Activated naive CD4-positive, alpha-beta T cell treated with anti-CD3 and anti-CD28 coated beads, Interleukin-2, amount 50 U/mL, for 72 hours (primary cell): ENCODE measurements around the gene COQ8A. TPM values are rescaled to one million over a fixed set of nuclear protein-coding genes. Genes with fewer than 3 reads are reported as not detected.
A peak's percentile ranks its signal among the peaks of the same experiment; 100 is the strongest.

Experiments
- ATAC-seq, 2 donors: fragments of 150-1000 bp; cut with Tn5 transposase; 2 replicates each; pipeline ENCODE4 v1.10.0; 2021; ENCODE audit warnings: mild to moderate bottlenecking in 2 of 2, moderate library complexity in 2 of 2
- DNase-seq, 2 donors: peaks; one replicate each; pipeline ENCODE4 v3.0.0; 2021 to 2022; ENCODE audit warnings: low spot score in 2 of 2
- H3K27ac Mint-ChIP-seq, 2 donors: one replicate each; pipeline ENCODE4 v1.8.0; 2022; ENCODE audit warnings: mild to moderate bottlenecking in 2 of 2, mixed read lengths in 2 of 2
- H3K36me3 Mint-ChIP-seq, 2 donors: one replicate each; pipeline ENCODE4 v1.8.0; 2022; ENCODE audit warnings: mixed read lengths in 2 of 2
- H3K9me3 Mint-ChIP-seq, 2 donors: one replicate each; pipeline ENCODE4 v1.8.0; 2022; ENCODE audit warnings: mixed read lengths in 2 of 2
- total RNA-seq, 2 donors: library from RNA; stranded (reverse); gene quantifications; one replicate each; pipeline ENCODE4 v1.2.3, GENCODE V29; 2022

COQ8A gene
- total RNA-seq, 2 donors from 2014 or later, result 20.5 to 28.1 TPM

DNA sequence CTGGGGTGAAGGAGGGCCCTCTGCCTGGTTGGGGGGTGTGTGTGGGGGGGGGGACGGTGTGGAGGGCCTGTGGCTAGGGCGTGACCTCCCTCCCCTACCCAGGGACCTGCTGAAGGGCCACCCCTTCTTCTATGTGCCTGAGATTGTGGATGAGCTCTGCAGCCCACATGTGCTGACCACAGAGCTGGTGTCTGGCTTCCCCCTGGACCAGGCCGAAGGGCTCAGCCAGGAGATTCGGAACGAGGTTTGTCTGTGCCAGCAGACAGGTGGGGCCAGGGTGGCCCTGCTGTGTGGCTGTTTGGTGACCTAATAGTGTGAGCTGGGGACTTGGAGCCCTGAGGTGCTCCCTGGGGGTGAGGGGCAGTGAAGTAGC, 43.9 kb downstream of the COQ8A start:
- DNase-seq, result no peak
- no peak for ATAC-seq
- Mint-ChIP-seq H3K27ac (peak overlapping the region; percentile 61 to 72), H3K36me3 (peaks cover 5 to 8% of the 10 kb centered on the region in 2 donors), H3K9me3 (no peaks in the 10 kb centered on the region)

DNA sequence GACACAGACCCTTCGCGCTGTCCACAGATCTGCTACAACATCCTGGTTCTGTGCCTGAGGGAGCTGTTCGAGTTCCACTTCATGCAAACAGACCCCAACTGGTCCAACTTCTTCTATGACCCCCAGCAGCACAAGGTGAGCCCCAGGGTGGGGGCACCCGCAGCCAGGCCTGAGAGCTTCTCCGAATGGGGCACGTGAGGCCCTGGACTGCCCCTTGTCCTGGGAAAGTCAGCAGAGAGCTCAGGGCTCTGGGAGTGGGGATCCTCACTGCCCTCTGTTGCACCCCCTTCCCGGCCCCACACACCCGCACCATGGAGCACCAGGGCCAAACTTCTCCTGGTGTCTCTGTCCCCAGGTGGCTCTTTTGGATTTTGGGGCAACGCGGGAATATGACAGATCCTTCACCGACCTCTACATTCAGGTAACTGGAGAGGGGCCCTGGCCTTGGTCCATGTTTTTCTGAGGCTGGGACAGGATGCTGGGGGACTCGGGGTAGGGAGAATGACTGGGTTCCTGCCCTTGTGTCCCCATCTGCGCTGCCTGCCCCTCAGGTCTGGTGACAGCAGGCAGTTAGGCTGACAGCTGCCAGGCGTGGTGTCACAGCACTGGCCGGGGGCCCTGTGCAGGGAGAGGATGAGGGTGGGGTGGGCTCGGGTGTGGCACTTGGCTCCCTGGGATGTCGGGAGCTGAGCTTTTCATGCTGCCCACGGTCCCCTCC, 44.6 kb downstream of the COQ8A start:
- H3K9me3 Mint-ChIP-seq, result no peaks in the 10 kb centered on the region
- DNase-seq, result no peak
- H3K27ac Mint-ChIP-seq, result peak overlapping the region in 1 of 2 donors; percentile 61
- H3K36me3 Mint-ChIP-seq, result peaks cover 5 to 8% of the 10 kb centered on the region in 2 donors
- ATAC-seq, result no peak

DNA sequence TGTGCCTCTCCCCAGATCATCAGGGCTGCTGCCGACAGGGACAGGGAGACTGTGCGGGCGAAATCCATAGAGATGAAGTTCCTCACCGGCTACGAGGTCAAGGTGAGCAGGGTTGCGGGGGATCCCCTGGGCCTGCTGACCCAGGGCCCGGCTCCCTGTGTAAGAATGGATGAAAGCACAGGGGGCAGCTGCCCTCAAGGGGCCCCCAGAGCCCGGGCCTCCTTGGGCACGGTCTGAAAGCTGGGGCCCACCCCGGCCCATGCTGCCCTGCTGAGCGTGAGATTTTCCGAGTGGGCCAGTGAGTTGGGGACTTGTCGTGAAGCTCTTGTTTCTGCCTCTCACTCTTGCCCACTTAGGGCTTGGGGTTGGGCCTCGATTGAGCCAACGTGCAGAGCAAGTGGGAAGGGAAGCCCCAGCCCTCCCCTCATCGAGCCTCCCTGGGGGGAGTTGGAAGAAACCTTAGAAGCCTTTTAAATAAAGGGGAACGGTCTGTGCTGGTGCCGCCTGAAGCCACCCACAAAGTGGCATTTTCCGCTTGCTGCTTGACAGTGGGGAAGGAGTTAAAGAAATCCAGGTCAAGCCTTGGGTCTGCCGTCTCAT, 45.2 kb downstream of the COQ8A start:
- DNase-seq (no peak), ATAC-seq (no peak)
- no peak overlapping the region for H3K27ac Mint-ChIP-seq
- H3K36me3 Mint-ChIP-seq, result peaks cover 5 to 8% of the 10 kb centered on the region in 2 donors
- H3K9me3 Mint-ChIP-seq, result no peaks in the 10 kb centered on the region

DNA sequence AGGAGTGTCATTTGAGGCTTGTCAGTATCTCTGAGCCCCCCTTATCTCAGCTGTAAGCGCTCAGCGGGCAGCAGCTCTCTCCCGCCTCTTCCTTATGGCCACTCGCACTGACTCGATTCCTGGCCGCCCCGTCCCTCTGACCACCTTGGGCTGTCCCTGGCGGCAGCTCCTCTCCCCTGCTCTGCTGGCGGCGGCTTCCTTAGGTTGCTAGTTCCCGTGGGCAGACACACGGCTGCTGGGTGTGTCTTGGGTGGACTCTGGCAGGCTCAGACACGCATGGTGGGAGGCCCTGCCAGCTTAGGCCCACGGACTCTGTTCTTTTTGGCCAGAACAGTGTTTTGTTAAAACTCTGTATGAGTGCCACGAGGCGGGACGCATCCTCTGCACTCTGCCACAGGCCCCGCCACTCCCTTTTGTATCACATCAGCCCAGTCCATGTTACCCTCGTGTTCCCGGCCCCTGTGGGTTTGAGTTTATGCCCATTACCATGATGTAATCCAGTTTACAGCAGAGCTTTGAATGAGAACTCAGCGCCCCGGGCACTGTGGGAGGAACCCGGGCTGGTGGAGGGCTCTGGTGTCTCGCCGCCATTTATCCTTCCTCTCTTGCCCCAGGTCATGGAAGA, 45.9 kb downstream of the COQ8A start:
- Mint-ChIP-seq H3K9me3 (no peaks in the 10 kb centered on the region), H3K27ac (peak overlapping the region; percentile 15 to 81), H3K36me3 (peaks cover 5 to 8% of the 10 kb centered on the region in 2 donors)
- no peak for DNase-seq
- no peak for ATAC-seq

DNA sequence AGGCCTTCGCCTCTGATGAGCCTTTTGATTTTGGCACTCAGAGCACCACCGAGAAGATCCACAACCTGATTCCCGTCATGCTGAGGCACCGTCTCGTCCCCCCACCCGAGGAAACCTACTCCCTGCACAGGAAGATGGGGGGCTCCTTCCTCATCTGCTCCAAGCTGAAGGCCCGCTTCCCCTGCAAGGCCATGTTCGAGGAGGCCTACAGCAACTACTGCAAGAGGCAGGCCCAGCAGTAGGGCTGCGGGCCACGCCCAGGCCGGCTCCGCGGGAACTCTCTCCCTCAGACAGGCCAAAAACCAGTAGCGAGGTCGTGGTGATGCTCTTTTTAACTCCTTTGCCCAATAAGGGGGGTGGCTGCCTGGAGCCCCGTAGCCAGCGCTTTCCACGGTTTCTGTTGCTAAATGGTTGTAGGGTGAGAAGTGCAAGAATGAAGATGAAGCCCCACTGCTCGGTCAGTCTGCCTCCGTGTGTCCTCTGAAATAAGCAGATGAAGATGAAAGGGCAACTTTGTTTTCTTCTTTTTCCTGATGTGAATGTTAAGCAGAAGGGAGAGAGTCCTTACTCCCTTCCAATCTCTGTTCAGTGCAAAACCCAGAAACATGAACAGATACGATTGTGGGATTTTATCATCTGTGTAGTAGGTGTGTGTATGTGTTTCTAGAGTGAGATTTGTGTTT, 46.5 kb downstream of the COQ8A start:
- no peak for ATAC-seq
- Mint-ChIP-seq H3K27ac (peak overlapping the region; percentile 52 to 81), H3K36me3 (peaks cover 5 to 8% of the 10 kb centered on the region in 2 donors), H3K9me3 (no peaks in the 10 kb centered on the region)
- no peak for DNase-seq

DNA sequence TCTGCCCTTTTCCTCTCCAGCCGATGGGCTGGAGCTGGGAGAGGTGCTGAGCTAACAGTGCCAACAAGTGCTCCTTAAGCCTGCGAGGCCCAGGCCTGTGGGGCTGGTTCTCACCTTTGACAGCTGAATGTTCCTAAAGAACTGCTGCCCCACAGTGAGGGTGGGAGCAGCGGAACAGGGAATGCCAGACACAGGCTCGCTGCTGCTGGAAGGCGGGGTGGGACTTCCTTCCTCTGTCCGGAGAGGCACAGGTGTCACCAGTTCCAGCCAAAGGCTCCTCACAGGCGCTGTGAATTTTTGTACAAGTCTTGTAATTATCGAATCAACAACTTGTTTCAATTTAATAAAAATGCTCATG, 47.1 kb downstream of the COQ8A start:
- DNase-seq (no peak), ATAC-seq (no peak)
- H3K27ac Mint-ChIP-seq, result peak overlapping the region in 1 of 2 donors; percentile 52
- H3K36me3 Mint-ChIP-seq, result peaks cover 5 to 8% of the 10 kb centered on the region in 2 donors
- H3K9me3 Mint-ChIP-seq, result no peaks in the 10 kb centered on the region

DNA sequence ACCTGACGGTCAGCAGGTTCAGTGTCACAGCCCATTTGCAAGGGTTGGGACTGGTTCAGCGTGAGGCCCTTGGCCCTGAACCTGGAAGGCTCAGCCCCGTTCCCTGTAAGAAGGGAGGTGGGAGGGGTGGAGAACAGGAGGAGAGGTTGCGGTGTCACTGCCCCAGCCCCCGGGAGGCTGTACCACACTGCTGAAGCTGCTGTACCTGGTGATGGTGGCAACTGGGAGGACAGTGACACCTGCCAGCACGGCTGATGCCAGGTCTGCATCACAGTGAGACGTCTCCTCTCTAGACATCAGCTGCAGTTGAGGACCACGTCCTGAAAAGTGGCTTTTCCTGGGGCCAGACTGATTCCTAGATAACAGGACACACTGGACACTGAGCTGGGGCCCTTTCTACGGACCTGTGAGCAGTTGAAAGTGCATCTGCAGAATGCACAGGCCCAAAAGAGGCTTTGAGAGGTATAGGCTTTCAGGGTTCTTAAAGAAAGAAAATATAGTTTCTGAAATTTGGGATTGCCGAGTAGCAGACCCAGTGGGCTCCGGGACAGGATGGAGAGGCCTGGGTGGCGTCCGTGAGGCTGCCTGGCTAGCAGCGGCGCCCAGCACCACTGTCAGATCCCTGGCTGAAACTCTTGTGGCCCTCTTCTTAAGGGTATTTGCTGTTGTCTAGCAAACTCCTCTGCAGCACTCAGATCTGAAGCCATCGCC, 47.7 kb downstream of the COQ8A start:
- Mint-ChIP-seq H3K36me3 (peaks cover 5 to 8% of the 10 kb centered on the region in 2 donors), H3K9me3 (no peaks in the 10 kb centered on the region), H3K27ac (peak overlapping the region in 1 of 2 donors; percentile 81)
- ATAC-seq (no peak), DNase-seq (no peak)

DNA sequence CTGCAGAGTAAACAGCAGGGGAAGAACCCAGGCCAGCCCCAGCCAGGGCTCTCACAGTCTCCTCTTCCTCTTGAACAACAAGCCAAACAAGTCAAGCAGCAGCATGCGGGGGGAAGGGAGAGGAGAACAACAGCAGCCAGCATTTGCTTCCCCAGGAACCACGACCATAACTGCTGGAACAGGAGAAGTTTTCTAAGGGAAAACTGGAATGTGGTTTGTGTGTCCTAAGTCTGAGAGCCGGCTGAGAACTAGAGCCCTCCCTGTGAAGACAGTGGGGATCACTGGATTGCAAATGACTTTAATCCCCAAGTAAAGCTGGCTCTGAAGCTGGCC, 48.2 kb downstream of the COQ8A start:
- no peak for DNase-seq
- Mint-ChIP-seq H3K27ac (peak overlapping the region in 1 of 2 donors; percentile 22), H3K9me3 (no peaks in the 10 kb centered on the region), H3K36me3 (peaks cover 5 to 8% of the 10 kb centered on the region in 2 donors)
- ATAC-seq, result no peak

DNA sequence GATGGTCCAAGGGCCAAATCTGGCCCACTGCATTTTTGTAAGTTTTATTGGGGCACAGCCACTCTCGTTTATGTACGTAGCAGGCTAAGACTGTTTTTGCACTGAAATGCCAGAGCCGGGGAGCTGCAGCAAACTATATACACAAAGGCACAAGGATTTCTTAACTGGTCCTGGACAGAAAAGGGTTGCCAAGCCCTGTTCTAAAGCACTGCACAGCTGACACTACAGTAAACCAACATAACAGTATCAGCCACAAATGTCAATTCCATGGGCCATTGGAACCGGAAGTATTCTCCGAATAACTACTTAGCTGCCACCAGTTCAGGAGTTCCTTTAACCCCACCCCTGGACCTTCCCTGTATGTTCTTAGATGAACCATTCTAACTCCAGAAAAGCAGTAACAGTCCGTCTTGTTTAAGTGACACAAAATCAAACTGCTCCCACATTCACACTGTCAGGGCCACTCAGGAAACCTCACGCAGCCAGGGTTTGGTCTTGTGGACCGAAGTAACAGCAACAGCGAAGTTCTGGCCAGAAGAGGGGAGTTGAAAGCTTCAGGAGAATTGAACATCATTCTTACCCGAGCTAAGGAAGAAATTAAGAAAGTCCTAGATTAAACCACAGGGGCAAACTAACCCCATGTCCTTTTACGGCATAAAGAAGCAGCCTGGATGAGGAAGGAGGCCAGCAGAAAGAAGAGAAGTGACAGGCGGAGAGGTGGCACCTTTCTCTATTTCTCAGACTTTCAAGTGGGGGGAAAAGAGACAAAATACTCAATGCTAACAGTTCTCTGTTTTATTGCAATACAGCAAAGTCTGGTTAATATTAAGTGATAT, 49.2 kb downstream of the COQ8A start:
- H3K27ac Mint-ChIP-seq, result peak overlapping the region; percentile 53 to 76
- no peaks in the 10 kb centered on the region for H3K9me3 Mint-ChIP-seq
- ATAC-seq (no peak), DNase-seq (no peak)
- H3K36me3 Mint-ChIP-seq, result peaks cover 5 to 8% of the 10 kb centered on the region in 2 donors

DNA sequence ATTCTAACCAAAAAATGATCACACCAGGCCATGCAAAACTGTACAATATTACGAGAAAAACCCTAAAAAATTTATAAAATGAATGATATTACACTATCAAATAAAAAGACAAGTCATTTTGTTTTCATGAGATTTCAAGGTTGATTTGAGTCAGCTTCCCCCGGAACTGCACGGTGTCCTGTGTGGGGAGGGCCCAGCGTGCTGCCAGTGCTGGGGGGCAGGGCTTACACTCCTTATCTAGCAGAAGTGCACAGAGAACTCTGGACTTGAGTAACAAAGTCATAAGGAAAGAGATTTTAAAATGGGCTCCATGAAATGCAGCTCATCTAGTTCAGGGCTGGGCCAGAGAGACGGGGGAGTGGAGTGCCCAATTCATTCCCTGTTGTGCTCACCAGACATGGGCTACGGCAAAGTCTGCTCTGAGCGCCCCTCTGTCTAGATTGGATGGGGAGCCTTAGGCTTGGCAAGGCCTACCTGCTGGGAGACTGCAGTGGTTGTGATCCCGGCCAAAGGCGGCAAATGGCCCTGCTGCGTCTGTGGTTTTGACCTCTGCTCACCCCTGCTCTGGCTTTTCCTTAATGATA, 50.1 kb downstream of the COQ8A start:
- peak in 1 of 2 donors; percentile 57 for DNase-seq
- peak overlapping the region; percentile 53 to 76 for H3K27ac Mint-ChIP-seq

DNA sequence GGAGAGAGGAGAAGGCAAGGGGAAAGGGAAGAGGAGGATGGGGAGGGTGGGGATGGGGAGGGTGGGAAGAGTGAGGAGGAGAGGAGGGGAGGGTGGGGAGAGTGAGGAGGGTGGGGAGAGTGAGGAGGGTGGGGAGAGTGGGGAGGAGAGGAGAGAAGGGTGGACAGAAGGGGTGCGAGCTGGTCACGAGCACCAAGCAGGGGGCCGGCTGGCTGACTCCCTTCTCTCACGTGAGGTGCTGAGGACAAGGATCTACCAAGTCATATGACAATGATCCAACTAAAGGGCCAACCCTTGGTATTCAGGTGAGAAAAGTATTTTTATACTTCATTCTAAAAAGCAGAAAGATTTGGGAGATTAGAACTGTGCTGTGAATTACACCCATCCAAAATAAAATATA, 51.8 kb downstream of the COQ8A start:
- no peak for ATAC-seq
- Mint-ChIP-seq H3K9me3 (no peaks in the 10 kb centered on the region), H3K36me3 (peaks cover 4 to 7% of the 10 kb centered on the region in 2 donors), H3K27ac (no peak overlapping the region)
- DNase-seq, result no peak

More for the DNA sequence above, 50.1 kb downstream of the COQ8A start:
- Mint-ChIP-seq H3K36me3 (peaks cover 5 to 8% of the 10 kb centered on the region in 2 donors), H3K9me3 (no peaks in the 10 kb centered on the region)
- peak; percentile 96 to 97 for ATAC-seq

DNA sequence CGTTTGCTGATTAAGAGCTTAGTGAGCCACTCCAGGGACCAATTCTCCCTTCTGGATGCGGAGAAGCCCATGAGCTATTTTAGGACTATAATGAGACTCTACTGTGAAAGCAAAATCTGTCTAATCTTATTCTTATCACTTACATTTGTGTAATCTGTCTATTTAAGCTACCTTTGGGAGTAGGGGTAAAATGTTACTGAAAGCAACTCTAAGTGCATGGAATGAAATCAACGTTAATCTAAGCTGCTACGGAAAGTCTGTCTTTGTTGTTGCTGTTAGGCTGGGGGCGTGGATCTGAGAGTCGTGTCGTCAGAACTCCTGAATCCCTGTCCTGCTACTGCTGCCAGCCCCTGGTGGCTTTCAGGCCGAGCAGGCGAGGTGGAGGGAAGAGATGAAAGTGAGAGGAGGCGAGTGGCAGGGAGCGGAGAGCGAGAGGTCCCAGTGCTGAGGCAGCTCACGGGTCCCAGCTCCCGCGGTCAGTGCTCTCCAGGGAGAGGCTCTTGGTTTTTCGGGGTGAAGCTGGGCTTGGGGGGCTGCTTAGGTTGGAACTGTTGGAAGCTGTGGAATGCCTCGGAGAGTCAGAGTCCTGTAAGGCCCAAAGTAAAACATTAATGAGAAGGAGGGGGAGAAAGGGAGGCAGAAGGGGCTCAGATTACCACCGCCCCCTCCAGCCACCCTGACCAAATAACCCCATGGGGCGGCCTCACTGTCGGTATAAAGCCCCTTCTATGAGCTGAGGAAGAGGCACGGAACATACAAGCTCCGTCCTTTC, 53.9 kb downstream of the COQ8A start:
- H3K27ac Mint-ChIP-seq, result peak overlapping the region in 1 of 2 donors; percentile 78
- DNase-seq (no peak), ATAC-seq (no peak)
- peaks cover 0 to 8% of the 10 kb centered on the region in 2 donors for H3K36me3 Mint-ChIP-seq
- peaks cover 0 to 12% of the 10 kb centered on the region in 2 donors for H3K9me3 Mint-ChIP-seq

DNA sequence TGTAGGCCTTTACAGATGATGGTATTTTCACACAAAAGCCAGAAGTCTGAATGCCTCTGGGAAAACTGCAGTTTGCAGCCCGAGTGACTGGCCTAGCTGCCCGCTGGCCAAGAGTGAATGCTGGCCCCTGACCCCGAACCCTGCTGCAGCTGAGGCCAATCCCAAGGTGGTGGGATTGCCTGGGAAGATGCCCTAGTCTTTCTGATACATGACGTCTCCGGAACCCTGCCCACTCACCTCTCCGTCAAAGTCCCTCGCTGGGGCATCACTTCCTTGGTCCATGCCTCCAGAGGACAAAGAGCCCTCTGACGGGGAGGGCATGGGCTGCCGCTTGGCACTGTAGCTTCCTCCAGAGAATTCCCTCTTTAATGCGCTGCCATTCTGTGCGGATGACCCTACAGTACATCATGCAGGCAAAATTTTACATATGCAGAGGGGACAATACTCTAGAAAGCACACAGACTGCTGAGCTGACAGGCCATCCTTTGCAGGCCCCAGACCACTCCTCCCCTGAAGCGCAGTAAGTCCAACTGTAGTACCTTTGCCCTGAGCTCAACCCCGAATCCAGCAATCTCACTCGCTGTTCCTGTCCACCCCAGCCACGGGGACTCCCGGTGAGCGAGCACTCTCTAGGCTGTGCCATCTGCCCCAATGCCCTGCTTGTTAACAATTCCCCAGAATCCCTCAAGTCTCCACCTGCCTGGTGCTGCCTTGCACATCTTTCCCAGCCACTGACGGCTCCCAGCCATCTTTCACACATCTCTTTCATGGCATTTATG, 54.7 kb downstream of the COQ8A start:
- peaks cover 0 to 12% of the 10 kb centered on the region in 2 donors for H3K9me3 Mint-ChIP-seq
- DNase-seq, result no peak
- no peak for ATAC-seq
- peak overlapping the region in 1 of 2 donors; percentile 31 for H3K27ac Mint-ChIP-seq
- peaks cover 0 to 8% of the 10 kb centered on the region in 2 donors for H3K36me3 Mint-ChIP-seq
